ENCODE data around the gene FNIP2.
A peak's percentile ranks its signal among the peaks of the same experiment; 100 is the strongest.
"Not testable (repeated sequence)": the region's sequence is repeated elsewhere in the genome, so short reads cannot be mapped to it uniquely, and the experiment has no call there.

The FNIP2 gene

GRCh38 chr4:158875455-158875854, 106.6 kb downstream of the FNIP2 start:
- DNase-seq = no peak

- DNase-seq = no peak
Observed at GRCh38 chr4:158877069-158877468, 108.2 kb downstream of the FNIP2 start.

GRCh38 chr4:158882142-158882541, 113.3 kb downstream of the FNIP2 start:
- DNase-seq = not testable (repeated sequence)

- no peak for DNase-seq
Observed at GRCh38 chr4:158884280-158884679, 115.5 kb downstream of the FNIP2 start.

- no peak for DNase-seq
Observed at GRCh38 chr4:158885564-158885963, 116.7 kb downstream of the FNIP2 start.

GRCh38 chr4:158890294-158890693, 121.5 kb downstream of the FNIP2 start:
- DNase-seq = no peak

- no peak for DNase-seq
Observed at GRCh38 chr4:158891256-158891655, 122.4 kb downstream of the FNIP2 start.

GRCh38 chr4:158894826-158895225, 126.0 kb downstream of the FNIP2 start:
- DNase-seq = no peak

- DNase-seq = no peak
Observed at GRCh38 chr4:158895797-158896576, 127.2 kb downstream of the FNIP2 start.

- DNase-seq = not testable (repeated sequence)
Observed at GRCh38 chr4:158896577-158897238, 127.9 kb downstream of the FNIP2 start.

GRCh38 chr4:158900408-158900807, 131.6 kb downstream of the FNIP2 start:
- not testable (repeated sequence) for DNase-seq

GRCh38 chr4:158902280-158903078, 133.7 kb downstream of the FNIP2 start:
- DNase-seq = peak; percentile 15

GRCh38 chr4:158903079-158903456, 134.2 kb downstream of the FNIP2 start:
- DNase-seq = no peak

- no peak for DNase-seq
Observed at GRCh38 chr4:158903472-158904043, 134.7 kb downstream of the FNIP2 start.

- DNase-seq = no peak
Observed at GRCh38 chr4:158904815-158905214, 136.0 kb downstream of the FNIP2 start.

GRCh38 chr4:158906073-158906472, 137.2 kb downstream of the FNIP2 start:
- no peak for DNase-seq

GRCh38 chr4:158912390-158912789, 143.6 kb downstream of the FNIP2 start:
- DNase-seq = no peak

- DNase-seq = no peak
Observed at GRCh38 chr4:158912806-158913205, 144.0 kb downstream of the FNIP2 start.

GRCh38 chr4:158913766-158914165, 144.9 kb downstream of the FNIP2 start:
- DNase-seq = no peak

GRCh38 chr4:158914218-158914617, 145.4 kb downstream of the FNIP2 start:
- no peak for DNase-seq

GRCh38 chr4:158915683-158916241, 146.9 kb downstream of the FNIP2 start:
- DNase-seq = no peak

- DNase-seq = not testable (repeated sequence)
Observed at GRCh38 chr4:158920452-158920996, 151.7 kb downstream of the FNIP2 start.

GRCh38 chr4:158927774-158928173, 158.9 kb downstream of the FNIP2 start:
- not testable (repeated sequence) for DNase-seq

Data from activated effector memory CD4-positive, alpha-beta T cell treated with Interleukin-2 at 50 U/mL for 16 hours (primary cell).